Parathyroid adenoma (tissue), 2 donors: ENCODE measurements around the gene RNF112.

Source experiments
- H2AFZ ChIP-seq: fragments of 300-600 bp; sonication (generic); one replicate; pipeline ENCODE4 v1.7.0; 2017; ENCODE audit warnings: antibody characterized with exemption, mild to moderate bottlenecking
- H3K27ac ChIP-seq: fragments of 300-600 bp; sonication (generic); one replicate; pipeline ENCODE4 v1.7.0; 2017
- H3K27me3 ChIP-seq: fragments of 300-600 bp; sonication (generic); one replicate; pipeline ENCODE4 v1.7.0; 2017; ENCODE audit warnings: low read length; ENCODE audit not compliant: control insufficient read depth, insufficient read depth
- H3K36me3 ChIP-seq: fragments of 300-600 bp; sonication (generic); one replicate; pipeline ENCODE4 v1.7.0; 2017; ENCODE audit warnings: low read length; ENCODE audit not compliant: control insufficient read depth, insufficient read depth
- H3K4me1 ChIP-seq: fragments of 300-600 bp; sonication (generic); one replicate; pipeline ENCODE4 v1.7.0; 2017; ENCODE audit warnings: control low read depth
- H3K4me2 ChIP-seq: fragments of 300-600 bp; sonication (generic); one replicate; pipeline ENCODE4 v1.7.0; 2017; ENCODE audit warnings: low read length
- H3K4me3 ChIP-seq: fragments of 300-600 bp; sonication (generic); one replicate; pipeline ENCODE4 v1.7.0; 2017; ENCODE audit warnings: low read depth, low read length
- H3K79me2 ChIP-seq: fragments of 300-600 bp; sonication (generic); one replicate; pipeline ENCODE4 v1.7.0; 2017; ENCODE audit warnings: control low read depth
- H3K9ac ChIP-seq: fragments of 300-600 bp; sonication (generic); one replicate; pipeline ENCODE4 v1.7.0; 2017; ENCODE audit warnings: mild to moderate bottlenecking
- H3K9me3 ChIP-seq: fragments of 300-600 bp; sonication (generic); one replicate; pipeline ENCODE4 v1.7.0; 2017; ENCODE audit warnings: low read length; ENCODE audit not compliant: control insufficient read depth
- CTCF ChIP-seq: fragments of 300-600 bp; sonication (generic); IDR thresholded peaks from one replicate; pipeline ENCODE4 v1.7.0; 2017; ENCODE audit warnings: antibody characterized with exemption, mild to moderate bottlenecking
- donor health status: primary hyperparathyroidism.

The RNF112 gene

GRCh38 chr17:19369846-19370492 lies 41.1 kb upstream of the RNF112 start:
- Histone ChIP-seq H3K79me2 (no peaks in the 10 kb centered on the region), H3K4me1 (peaks cover 6% of the 10 kb centered on the region), H3K27me3 (no peaks in the 10 kb centered on the region), H3K9ac (no peak overlapping the region), H3K9me3 (no peaks in the 10 kb centered on the region), H3K4me3 (no peak overlapping the region), H3K36me3 (no peaks in the 10 kb centered on the region), H3K27ac (no peak overlapping the region), H2AFZ (no peak overlapping the region), H3K4me2 (no peak overlapping the region)
- no peak for TF ChIP-seq CTCF

GRCh38 chr17:19370493-19370960 lies 40.5 kb upstream of the RNF112 start:
- Histone ChIP-seq H3K27me3 (no peaks in the 10 kb centered on the region), H3K36me3 (no peaks in the 10 kb centered on the region), H3K9ac (no peak overlapping the region), H3K4me2 (no peak overlapping the region), H3K4me1 (peaks cover under 1% of the 10 kb centered on the region), H2AFZ (no peak overlapping the region), H3K9me3 (no peaks in the 10 kb centered on the region), H3K79me2 (no peaks in the 10 kb centered on the region), H3K4me3 (no peak overlapping the region), H3K27ac (no peak overlapping the region)
- TF ChIP-seq CTCF, result no peak

DNA sequence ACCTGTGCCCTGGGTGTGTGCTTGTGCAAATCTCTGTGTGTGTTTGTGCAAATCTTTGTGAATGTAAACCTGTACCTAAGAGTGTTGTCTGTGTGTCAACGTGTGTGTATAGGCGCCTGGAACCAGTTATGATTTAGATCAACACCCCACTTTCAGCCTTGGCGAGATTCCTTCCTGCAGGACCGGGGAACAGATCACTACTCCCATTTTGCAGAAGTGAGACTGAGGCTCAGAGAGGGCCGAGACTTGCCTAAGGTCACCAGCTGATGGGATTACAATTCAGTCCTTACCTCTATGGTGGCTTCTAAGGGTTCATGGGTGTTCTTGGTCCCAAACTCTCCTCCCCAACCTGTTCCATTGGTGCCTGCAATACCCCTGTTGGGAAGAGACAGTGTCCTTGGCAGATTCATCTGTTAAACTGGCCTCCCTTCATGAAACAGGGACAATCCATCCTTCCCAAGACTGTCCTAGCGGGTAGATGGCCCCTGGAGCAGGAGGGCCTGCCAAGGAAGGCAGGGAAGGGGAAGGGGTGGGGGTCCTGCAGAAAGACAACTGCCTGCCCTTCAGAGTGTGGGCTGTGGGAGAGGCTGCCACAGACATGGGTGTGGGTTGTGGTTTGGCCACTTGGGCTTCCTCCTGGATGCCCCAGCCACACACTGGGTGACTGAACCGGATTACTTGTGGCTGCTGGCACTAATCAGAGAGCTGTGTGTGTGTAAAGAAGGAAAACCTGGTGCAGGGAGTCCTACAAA lies 39.6 kb upstream of the RNF112 start:
- Histone ChIP-seq H3K79me2 (peaks cover 2% of the 10 kb centered on the region), H3K9ac (no peak overlapping the region), H3K4me1 (no peaks in the 10 kb centered on the region), H3K4me3 (no peak overlapping the region), H3K27me3 (no peaks in the 10 kb centered on the region), H2AFZ (no peak overlapping the region), H3K27ac (no peak overlapping the region), H3K4me2 (no peak overlapping the region), H3K9me3 (no peaks in the 10 kb centered on the region), H3K36me3 (no peaks in the 10 kb centered on the region)
- TF ChIP-seq CTCF, result no peak

- no peaks in the 10 kb centered on the region for H3K27me3 ChIP-seq
- no peak for TF ChIP-seq CTCF
- H2AFZ ChIP-seq, result no peak overlapping the region
- H3K27ac ChIP-seq, result no peak overlapping the region
- H3K4me3 ChIP-seq, result no peak overlapping the region
- H3K36me3 ChIP-seq, result no peaks in the 10 kb centered on the region
- peaks cover 2% of the 10 kb centered on the region for H3K4me1 ChIP-seq
- no peak overlapping the region for H3K9ac ChIP-seq
- no peak overlapping the region for H3K4me2 ChIP-seq
- H3K9me3 ChIP-seq, result no peaks in the 10 kb centered on the region
- peaks cover 2% of the 10 kb centered on the region for H3K79me2 ChIP-seq
Measured at GRCh38 chr17:19372011-19372370, 39.0 kb upstream of the RNF112 start.

DNA sequence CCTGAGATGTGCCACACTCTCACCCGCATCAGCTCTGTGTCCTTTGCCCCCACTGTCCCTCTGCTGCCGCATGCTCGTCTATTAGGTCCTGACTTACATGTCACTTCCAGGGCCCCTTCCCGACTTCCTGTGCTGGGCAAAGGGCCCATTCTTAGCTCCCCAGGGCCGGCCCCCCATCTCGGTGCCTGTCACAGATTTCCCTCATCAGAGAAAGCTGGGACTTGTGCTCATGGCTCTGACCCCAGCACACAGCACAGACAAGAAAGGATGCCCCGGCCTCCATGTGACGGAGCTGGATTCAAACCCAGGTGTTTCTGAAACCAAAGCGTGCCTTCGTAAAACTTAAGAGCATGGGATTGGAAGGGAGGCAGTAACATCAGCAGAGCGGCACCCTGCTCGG lies 38.6 kb upstream of the RNF112 start:
- Histone ChIP-seq H2AFZ (no peak overlapping the region), H3K79me2 (peaks cover 2% of the 10 kb centered on the region), H3K9me3 (no peaks in the 10 kb centered on the region), H3K27me3 (no peaks in the 10 kb centered on the region), H3K4me2 (no peak overlapping the region), H3K36me3 (no peaks in the 10 kb centered on the region), H3K4me1 (peaks cover 2% of the 10 kb centered on the region), H3K4me3 (no peak overlapping the region), H3K27ac (no peak overlapping the region), H3K9ac (no peak overlapping the region)
- no peak for TF ChIP-seq CTCF
